Measurements from ENCODE around the gene PLVAP. TPM values are rescaled to one million over a fixed set of nuclear protein-coding genes. Genes with fewer than 3 reads are reported as not detected.

The PLVAP gene
- total and polyA plus RNA-seq, 9 of the 15 experiments (the other 6 are each of a cell fraction or from before 2014, with no cell fraction given) = 0.09 to 0.84 (median 0.51) TPM; not detected in 4

- no peak overlapping the region for H3K4me3 ChIP-seq
- in situ Hi-C loops (cut with MboI) (no loop called here), intact Hi-C loops (cut with micrococcal nuclease) (no loop called here)
- BruUV-seq (replicated peaks) = no TSS peak
- peaks cover 20% of the 10 kb centered on the region for H3K79me2 ChIP-seq (ENCODE audit: control insufficient read depth, insufficient read depth, low read length)
- H3K4me2 ChIP-seq (ENCODE audit: insufficient read depth, low read length) = no peak overlapping the region
- CTCF ChIA-PET (ENCODE audit: low intra/inter-chr PET ratio) = no interaction called here
- no peaks in the 10 kb centered on the region; the same call in 1 of the 2 replicates for H4K20me1 ChIP-seq (replicated peaks; ENCODE audit: control insufficient read depth, insufficient read depth, low read length)
- FAIRE-seq (no peak), ATAC-seq (no peak), DNase-seq (ENCODE audit: extremely low read depth in 1 of 4, low spot score in 3 of 4) (no peak)
- TF ChIP-seq CBX8 (IDR thresholded peaks at IDR 0.05; ENCODE audit: borderline replicate concordance, extremely low read depth, low read depth, low read length, poor library complexity, severe bottlenecking) (no peak), POLR2G (IDR thresholded peaks at IDR 0.05; ENCODE audit: low read depth, low read length) (peak; percentile 30; the same call in 1 of the 2 replicates), CTCF (IDR thresholded peaks at IDR 0.05 in 2 of 3, conservative IDR thresholded peaks at IDR 0.05 in 1 of 3; ENCODE audit: insufficient read depth in 2 of 3, low read depth in 1 of 3, low read length in 3 of 3) (peak in 1 of 3 experiments; percentile 13; a peak in 1 of 6 replicates), HMGN3 (IDR thresholded peaks at IDR 0.05; ENCODE audit: borderline replicate concordance, extremely low read depth, insufficient read length, low read depth, low read length) (no peak)
- no peaks in the 10 kb centered on the region for H3K27me3 ChIP-seq (ENCODE audit: control insufficient read depth in 2 of 2, insufficient read depth in 2 of 2, low read length in 2 of 2)
- peak overlapping the region in 1 of 2 experiments; percentile 39; a peak in 1 of 4 replicates for H3K9ac ChIP-seq (ENCODE audit: insufficient read depth in 1 of 2, low read depth in 2 of 2, low read length in 2 of 2)
- no peak overlapping the region for H3K27ac ChIP-seq (ENCODE audit: extremely low read depth, low read depth, low read length)
- H3K36me3 ChIP-seq (ENCODE audit: control insufficient read depth, insufficient read depth, low read length) = peaks cover 24% of the 10 kb centered on the region; the same call in 1 of the 3 replicates
- H3K9me1 ChIP-seq (ENCODE audit: control insufficient read depth, insufficient read depth, low read length) = no peaks in the 10 kb centered on the region
- H3K9me3 ChIP-seq (replicated peaks; ENCODE audit: control insufficient read depth, insufficient read depth, low read depth, low read length) = no peaks in the 10 kb centered on the region
- no peak overlapping the region for H2AFZ ChIP-seq (ENCODE audit: low read depth, low read length)
- peaks cover 7 to 44% of the 10 kb centered on the region in 2 experiments; a peak in 4 of 5 replicates for H3K4me1 ChIP-seq (replicated peaks in 1 of 2; ENCODE audit: control insufficient read depth in 2 of 2, insufficient read depth in 2 of 2, low read length in 2 of 2)
- WGBS (ENCODE audit: insufficient coverage, low coverage, missing lambda C conversion rate) = 69% methylated on average over 14 of the region's 17 CpGs
- POLR2A ChIA-PET = interaction anchor here (0.5 kb wide), 1 partner anchor 13 kb away, joined by 4 read pairs; no protein-coding TSS in a partner anchor
Measured at GRCh38 chr19:17340871-17341357, 36.2 kb downstream of the PLVAP start.

Measured in K562 (cell line).